Measurements from ENCODE around the gene PIH1D2.
"Not testable (repeated sequence)": the region's sequence is repeated elsewhere in the genome, so short reads cannot be mapped to it uniquely, and the experiment has no call there.

PIH1D2 gene

GRCh38 chr11:112062923-112063322 lies 10.9 kb downstream of the PIH1D2 start:
- FAIRE-seq (no peak), DNase-seq (ENCODE audit: extremely low spot score, insufficient read length, low read depth) (no peak)

- DNase-seq (ENCODE audit: extremely low spot score, insufficient read length, low read depth) (no peak), FAIRE-seq (no peak)
Measured at GRCh38 chr11:112058103-112058502, 15.7 kb downstream of the PIH1D2 start.

GRCh38 chr11:112057170-112057569 lies 16.6 kb downstream of the PIH1D2 start:
- DNase-seq (ENCODE audit: extremely low spot score, insufficient read length, low read depth) (no peak), FAIRE-seq (peak; percentile 29)

- DNase-seq (ENCODE audit: extremely low spot score, insufficient read length, low read depth) (no peak), FAIRE-seq (no peak)
Measured at GRCh38 chr11:112051768-112052167, 22.0 kb downstream of the PIH1D2 start.

- FAIRE-seq (peak; percentile 70), DNase-seq (ENCODE audit: extremely low spot score, insufficient read length, low read depth) (no peak)
Measured at GRCh38 chr11:112050721-112051120, 23.1 kb downstream of the PIH1D2 start.

GRCh38 chr11:112049777-112050176 lies 24.0 kb downstream of the PIH1D2 start:
- no peak for DNase-seq (ENCODE audit: extremely low spot score, insufficient read length, low read depth)
- FAIRE-seq = no peak

- FAIRE-seq; DNase-seq (ENCODE audit: extremely low spot score, insufficient read length, low read depth): not testable (repeated sequence)
Measured at GRCh38 chr11:112048256-112048655, 25.6 kb downstream of the PIH1D2 start.

GRCh38 chr11:112046647-112047046 lies 27.2 kb downstream of the PIH1D2 start:
- not testable (repeated sequence) for DNase-seq (ENCODE audit: extremely low spot score, insufficient read length, low read depth); FAIRE-seq

GRCh38 chr11:112044961-112045360 lies 28.9 kb downstream of the PIH1D2 start:
- no peak for DNase-seq (ENCODE audit: extremely low spot score, insufficient read length, low read depth)
- no peak for FAIRE-seq

GRCh38 chr11:112042961-112043304 lies 30.9 kb downstream of the PIH1D2 start:
- DNase-seq (ENCODE audit: extremely low spot score, insufficient read length, low read depth) = no peak
- no peak for FAIRE-seq

GRCh38 chr11:112042161-112042960 lies 31.5 kb downstream of the PIH1D2 start:
- no peak for DNase-seq (ENCODE audit: extremely low spot score, insufficient read length, low read depth)
- FAIRE-seq = no peak

- FAIRE-seq (no peak), DNase-seq (ENCODE audit: extremely low spot score, insufficient read length, low read depth) (no peak)
Measured at GRCh38 chr11:112037527-112037926, 36.3 kb downstream of the PIH1D2 start.

GRCh38 chr11:112033902-112034301 lies 39.9 kb downstream of the PIH1D2 start:
- DNase-seq (ENCODE audit: extremely low spot score, insufficient read length, low read depth) = no peak
- FAIRE-seq = no peak

- DNase-seq (ENCODE audit: extremely low spot score, insufficient read length, low read depth) (no peak), FAIRE-seq (no peak)
Measured at GRCh38 chr11:112029460-112029859, 44.4 kb downstream of the PIH1D2 start.

- not testable (repeated sequence) for FAIRE-seq; DNase-seq (ENCODE audit: extremely low spot score, insufficient read length, low read depth)
Measured at GRCh38 chr11:112026784-112027410, 46.9 kb downstream of the PIH1D2 start.

GRCh38 chr11:112025707-112026106 lies 48.1 kb downstream of the PIH1D2 start:
- DNase-seq (ENCODE audit: extremely low spot score, insufficient read length, low read depth) = no peak
- FAIRE-seq = no peak

- peak; percentile 76 for DNase-seq (ENCODE audit: extremely low spot score, insufficient read length, low read depth)
- FAIRE-seq = peak; percentile 88
Measured at GRCh38 chr11:112024773-112025678, 48.8 kb downstream of the PIH1D2 start, which contains the start of gene DLAT. Gene DLAT, plus strand, starts transcription at chr11:112025408. Its CDS starts 65 bp downstream, at chr11:112025473.

GRCh38 chr11:112024178-112024772 lies 49.5 kb downstream of the PIH1D2 start:
- FAIRE-seq = peak; percentile 83
- no peak for DNase-seq (ENCODE audit: extremely low spot score, insufficient read length, low read depth)

GRCh38 chr11:112023104-112023503 lies 50.7 kb downstream of the PIH1D2 start:
- DNase-seq (ENCODE audit: extremely low spot score, insufficient read length, low read depth) = no peak
- FAIRE-seq = no peak

GRCh38 chr11:112019066-112019465 lies 54.8 kb downstream of the PIH1D2 start:
- FAIRE-seq = no peak

More at GRCh38 chr11:112019066-112019465, 54.8 kb downstream of the PIH1D2 start:
- no peak for DNase-seq (ENCODE audit: extremely low spot score, insufficient read length, low read depth)
